ENCODE measurements around the gene IL17RD. TPM values are rescaled to one million over a fixed set of nuclear protein-coding genes. Genes with fewer than 3 reads are reported as not detected.

IL17RD gene
- total and polyA plus RNA-seq, 5 donors = 0.59 to 2.8 (median 2.1) TPM

- H3K4me3 ChIP-seq (ENCODE audit: low read length) = peak overlapping the region; percentile 61
- ATAC-seq = peak in 1 of 2 donors; percentile 27
- H3K27ac ChIP-seq (ENCODE audit: low read length) = no peak overlapping the region
- H3K4me1 ChIP-seq (ENCODE audit: control insufficient read depth, insufficient read depth, low read length) = no peaks in the 10 kb centered on the region
- no peaks in the 10 kb centered on the region for H3K27me3 ChIP-seq (ENCODE audit: control insufficient read depth, insufficient read depth)
- intact Hi-C loops (cut with DNase I) = loop anchor here in 3 of 4 donors (5.0 to 10.0 kb wide), 3 partner anchors 72 to 85 kb away; no protein-coding TSS in a partner anchor
- DNase-seq = peak in 1 of 3 donors; percentile 23
- H3K9me3 ChIP-seq (ENCODE audit: control insufficient read depth, low read length) = no peaks in the 10 kb centered on the region
- 9% methylated on average over 25 of the region's 25 CpGs for WGBS
Measured at GRCh38 chr3:57079474-57079831, 85.7 kb downstream of the IL17RD start.

GRCh38 chr3:57078635-57079473 lies 86.3 kb downstream of the IL17RD start:
- Histone ChIP-seq H3K9me3 (ENCODE audit: control insufficient read depth, low read length) (no peaks in the 10 kb centered on the region), H3K27ac (ENCODE audit: low read length) (no peak overlapping the region), H3K4me1 (ENCODE audit: control insufficient read depth, insufficient read depth, low read length) (no peaks in the 10 kb centered on the region), H3K27me3 (ENCODE audit: control insufficient read depth, insufficient read depth) (no peaks in the 10 kb centered on the region), H3K4me3 (ENCODE audit: low read length) (peak overlapping the region; percentile 61)
- peak; percentile 49 to 77 (median 75) for DNase-seq
- under 1% methylated on average over 91 of the region's 91 CpGs for WGBS
- intact Hi-C loops (cut with DNase I) = loop anchor here in 3 of 4 donors (5.0 to 10.0 kb wide), 3 partner anchors 72 to 84 kb away; no protein-coding TSS in a partner anchor
- ATAC-seq = peak; percentile 76 to 79

DNA sequence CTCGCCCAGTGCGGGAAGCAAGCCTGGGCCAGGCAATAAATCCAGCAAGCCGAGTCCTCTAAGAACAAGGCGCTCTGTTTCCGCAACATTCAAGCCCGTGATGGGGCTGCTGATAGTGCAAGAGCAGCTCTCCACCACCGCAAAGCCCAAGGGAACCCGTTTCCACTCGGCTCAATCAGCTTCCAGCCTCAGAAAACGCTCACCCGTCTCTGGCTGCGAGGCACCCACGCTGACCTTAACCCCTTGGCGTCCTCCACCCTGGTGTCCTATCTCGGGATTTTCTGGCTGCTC lies 86.9 kb downstream of the IL17RD start:
- DNase-seq = peak in 2 of 3 donors; percentile 61 to 77
- no peaks in the 10 kb centered on the region for H3K4me1 ChIP-seq (ENCODE audit: control insufficient read depth, insufficient read depth, low read length)
- H3K4me3 ChIP-seq (ENCODE audit: low read length) = peak overlapping the region; percentile 61
- 5% methylated on average over 15 of the region's 15 CpGs for WGBS
- peak in 1 of 2 donors; percentile 64 for ATAC-seq
- H3K9me3 ChIP-seq (ENCODE audit: control insufficient read depth, low read length) = no peaks in the 10 kb centered on the region
- no peaks in the 10 kb centered on the region for H3K27me3 ChIP-seq (ENCODE audit: control insufficient read depth, insufficient read depth)
- intact Hi-C loops (cut with DNase I) = loop anchor here in 3 of 4 donors (5.0 to 10.0 kb wide), 3 partner anchors 71 to 83 kb away; no protein-coding TSS in a partner anchor
- H3K27ac ChIP-seq (ENCODE audit: low read length) = no peak overlapping the region

DNA sequence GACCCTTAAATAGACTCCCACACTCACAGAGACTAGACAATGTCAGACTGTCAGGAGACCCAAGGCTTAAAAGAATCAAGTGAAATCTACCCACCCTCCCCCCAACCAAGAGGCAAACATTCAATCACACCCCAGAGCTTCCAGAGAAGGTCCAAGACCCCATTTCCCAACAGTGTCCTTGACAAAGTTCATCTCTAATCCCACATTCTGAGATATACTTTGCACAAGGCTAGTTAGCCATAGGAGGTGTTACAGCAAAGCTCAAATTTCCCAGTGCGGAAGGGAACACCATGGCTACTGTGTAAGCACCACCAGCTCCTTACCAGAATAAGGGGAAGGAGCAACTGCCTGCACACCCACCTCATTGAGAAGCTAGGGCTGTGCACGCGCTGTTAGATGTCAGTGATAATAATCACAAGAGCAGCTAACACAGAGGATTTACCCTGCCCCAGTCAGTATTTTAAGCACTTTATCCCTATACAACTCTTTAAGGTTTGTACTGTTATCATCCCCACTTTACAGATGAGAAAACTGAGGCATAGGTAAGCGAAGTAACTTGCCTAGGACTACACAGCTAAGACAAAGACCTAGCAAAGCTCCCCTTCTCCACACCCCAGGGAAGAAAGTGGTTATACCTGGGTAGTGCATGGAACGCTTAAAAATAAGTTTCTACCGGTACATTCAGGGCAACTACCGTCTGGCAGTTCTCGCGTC lies 87.4 kb downstream of the IL17RD start:
- Histone ChIP-seq H3K9me3 (ENCODE audit: control insufficient read depth, low read length) (no peaks in the 10 kb centered on the region), H3K4me3 (ENCODE audit: low read length) (peak overlapping the region; percentile 61), H3K4me1 (ENCODE audit: control insufficient read depth, insufficient read depth, low read length) (no peaks in the 10 kb centered on the region), H3K27ac (ENCODE audit: low read length) (no peak overlapping the region), H3K27me3 (ENCODE audit: control insufficient read depth, insufficient read depth) (no peaks in the 10 kb centered on the region)
- ATAC-seq = no peak
- DNase-seq = no peak
- WGBS = 50% methylated on average over 9 of the region's 9 CpGs
- intact Hi-C loops (cut with DNase I) = loop anchor here in 3 of 4 donors (5.0 to 10.0 kb wide), 3 partner anchors 70 to 83 kb away; no protein-coding TSS in a partner anchor

DNA sequence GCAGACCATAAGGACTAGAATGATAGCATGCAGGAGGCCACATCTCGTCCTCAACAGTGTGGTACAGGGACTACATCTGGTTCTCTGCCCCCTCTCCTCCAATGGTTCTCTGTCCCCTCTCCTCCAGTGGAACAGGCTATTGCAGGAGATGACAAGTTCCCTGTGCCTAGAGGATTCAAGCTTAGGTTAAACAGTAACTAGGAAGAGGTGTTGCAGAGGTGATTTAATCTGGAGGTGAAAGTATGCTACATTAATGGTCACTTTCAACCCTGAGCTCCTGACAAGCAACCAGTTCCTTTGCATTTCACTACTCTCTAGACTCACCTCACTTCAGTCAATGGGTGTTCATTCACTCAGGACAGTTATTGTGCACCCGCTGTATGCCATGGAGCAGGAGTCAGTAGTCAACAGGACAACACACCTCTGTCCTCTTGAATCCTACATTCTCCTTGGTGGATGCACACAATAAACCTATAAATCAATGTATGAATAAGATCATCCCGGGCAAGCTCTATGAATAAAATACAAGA lies 88.7 kb downstream of the IL17RD start:
- H3K4me1 ChIP-seq (ENCODE audit: control insufficient read depth, insufficient read depth, low read length) = no peaks in the 10 kb centered on the region
- no peak overlapping the region for H3K27ac ChIP-seq (ENCODE audit: low read length)
- ATAC-seq (no peak), DNase-seq (no peak)
- no peaks in the 10 kb centered on the region for H3K27me3 ChIP-seq (ENCODE audit: control insufficient read depth, insufficient read depth)
- H3K4me3 ChIP-seq (ENCODE audit: low read length) = no peak overlapping the region
- 97% methylated on average over 3 of the region's 3 CpGs for WGBS
- intact Hi-C loops (cut with DNase I) = loop anchor here in 3 of 4 donors (5.0 to 10.0 kb wide), 3 partner anchors 69 to 82 kb away; no protein-coding TSS in a partner anchor
- H3K9me3 ChIP-seq (ENCODE audit: control insufficient read depth, low read length) = no peaks in the 10 kb centered on the region

DNA sequence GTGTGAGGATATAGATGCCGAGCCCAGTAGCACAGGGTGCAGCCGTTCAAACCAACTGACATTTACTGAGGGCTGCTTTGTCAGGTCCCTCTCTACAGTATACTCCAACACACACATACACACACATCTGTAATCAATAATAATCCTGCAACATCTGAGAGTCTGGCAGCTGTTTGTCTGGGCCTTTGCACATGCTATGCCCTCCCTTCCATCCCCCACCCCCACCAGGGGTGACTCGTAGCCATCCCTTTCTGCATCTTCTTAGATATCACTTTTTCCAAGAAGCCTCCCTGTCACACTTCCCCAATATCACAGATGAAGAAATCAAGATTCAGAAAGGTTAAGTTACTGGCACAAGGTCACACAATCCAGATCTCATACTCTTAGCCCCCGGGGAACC lies 91.0 kb downstream of the IL17RD start:
- 92% methylated on average over 4 of the region's 4 CpGs for WGBS

GRCh38 chr3:57073628-57074027 lies 91.5 kb downstream of the IL17RD start:
- intact Hi-C loops (cut with DNase I) = loop anchor here in 1 of 4 donors (10.0 kb wide), 1 partner anchor 79 kb away; no protein-coding TSS in a partner anchor
- 86% methylated on average over 3 of the region's 3 CpGs for WGBS
- DNase-seq (peak in 1 of 3 donors; percentile 44), ATAC-seq (no peak)
- no peak overlapping the region for H3K27ac ChIP-seq (ENCODE audit: low read length)
- no peaks in the 10 kb centered on the region for H3K27me3 ChIP-seq (ENCODE audit: control insufficient read depth, insufficient read depth)
- H3K4me1 ChIP-seq (ENCODE audit: control insufficient read depth, insufficient read depth, low read length) = no peaks in the 10 kb centered on the region
- H3K9me3 ChIP-seq (ENCODE audit: control insufficient read depth, low read length) = no peaks in the 10 kb centered on the region
- no peak overlapping the region for H3K4me3 ChIP-seq (ENCODE audit: low read length)

More for the DNA sequence above, 91.0 kb downstream of the IL17RD start:
- intact Hi-C loops (cut with DNase I) = loop anchor here in 1 of 4 donors (10.0 kb wide), 1 partner anchor 79 kb away; no protein-coding TSS in a partner anchor
- Histone ChIP-seq H3K4me3 (ENCODE audit: low read length) (no peak overlapping the region), H3K9me3 (ENCODE audit: control insufficient read depth, low read length) (no peaks in the 10 kb centered on the region), H3K4me1 (ENCODE audit: control insufficient read depth, insufficient read depth, low read length) (no peaks in the 10 kb centered on the region), H3K27ac (ENCODE audit: low read length) (no peak overlapping the region), H3K27me3 (ENCODE audit: control insufficient read depth, insufficient read depth) (no peaks in the 10 kb centered on the region)
- ATAC-seq (no peak), DNase-seq (no peak)

- H3K9me3 ChIP-seq (ENCODE audit: control insufficient read depth, low read length) = no peaks in the 10 kb centered on the region
- DNase-seq (no peak), ATAC-seq (no peak)
- no peak overlapping the region for H3K4me3 ChIP-seq (ENCODE audit: low read length)
- no peaks in the 10 kb centered on the region for H3K4me1 ChIP-seq (ENCODE audit: control insufficient read depth, insufficient read depth, low read length)
- intact Hi-C loops (cut with DNase I) = loop anchor here in 1 of 4 donors (5.0 kb wide), 1 partner anchor 62 kb away; no protein-coding TSS in a partner anchor
- no peaks in the 10 kb centered on the region for H3K27me3 ChIP-seq (ENCODE audit: control insufficient read depth, insufficient read depth)
- no peak overlapping the region for H3K27ac ChIP-seq (ENCODE audit: low read length)
- 58% methylated on average over 6 of the region's 6 CpGs for WGBS
Measured at GRCh38 chr3:57069503-57069902, 95.7 kb downstream of the IL17RD start.

DNA sequence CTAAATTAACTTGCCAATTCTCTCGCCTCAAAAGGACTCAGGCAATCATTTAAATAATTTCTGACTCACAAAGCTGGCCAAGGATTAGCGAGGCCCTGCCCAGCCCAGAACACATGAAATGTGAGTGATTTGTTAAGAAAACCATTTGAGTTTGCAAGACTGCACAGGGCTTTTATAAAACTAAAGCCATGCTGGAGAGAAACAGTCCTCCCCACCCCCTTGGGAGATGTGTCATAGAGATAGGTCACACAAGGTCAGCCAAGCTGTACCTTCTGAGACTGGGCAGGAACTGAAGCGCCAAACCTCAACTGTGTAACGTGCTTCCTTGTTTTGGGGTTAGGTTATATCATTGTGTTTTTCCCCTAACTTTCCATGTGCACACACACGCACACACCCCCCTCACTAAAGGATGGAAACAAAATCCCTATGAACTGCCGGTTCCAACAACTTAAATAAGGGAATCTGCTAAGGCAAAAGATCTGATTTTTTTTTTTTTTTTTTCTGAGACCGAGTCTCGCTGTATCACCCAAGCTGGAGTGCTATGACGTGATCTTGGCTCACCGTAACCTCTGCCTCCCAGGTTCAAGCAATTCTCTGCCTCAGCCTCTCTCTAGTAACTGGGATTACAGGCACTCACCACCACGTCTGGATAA lies 96.6 kb downstream of the IL17RD start:
- peak; percentile 56 to 83 (median 60) for DNase-seq
- WGBS = 33% methylated on average over 11 of the region's 11 CpGs
- Histone ChIP-seq H3K27ac (ENCODE audit: low read length) (peak overlapping the region; percentile 63), H3K4me1 (ENCODE audit: control insufficient read depth, insufficient read depth, low read length) (no peaks in the 10 kb centered on the region), H3K4me3 (ENCODE audit: low read length) (no peak overlapping the region), H3K9me3 (ENCODE audit: control insufficient read depth, low read length) (no peaks in the 10 kb centered on the region), H3K27me3 (ENCODE audit: control insufficient read depth, insufficient read depth) (no peaks in the 10 kb centered on the region)
- ATAC-seq = peak; percentile 89 to 92
- intact Hi-C loops (cut with DNase I) = loop anchor here in 1 of 4 donors (5.0 kb wide), 1 partner anchor 61 kb away; no protein-coding TSS in a partner anchor

- DNase-seq = no peak
- peaks cover 2% of the 10 kb centered on the region for H3K4me1 ChIP-seq (ENCODE audit: control insufficient read depth, insufficient read depth, low read length)
- H3K4me3 ChIP-seq (ENCODE audit: low read length) = no peak overlapping the region
- 99% methylated on average over 6 of the region's 6 CpGs for WGBS
- no peaks in the 10 kb centered on the region for H3K27me3 ChIP-seq (ENCODE audit: control insufficient read depth, insufficient read depth)
- ATAC-seq = no peak
- no peaks in the 10 kb centered on the region for H3K9me3 ChIP-seq (ENCODE audit: control insufficient read depth, low read length)
- intact Hi-C loops (cut with DNase I) = loop anchor here in 1 of 4 donors (5.0 kb wide), 1 partner anchor 59 kb away; no protein-coding TSS in a partner anchor
- H3K27ac ChIP-seq (ENCODE audit: low read length) = no peak overlapping the region
Measured at GRCh38 chr3:57066471-57066870, 98.7 kb downstream of the IL17RD start.

All from right cardiac atrium (tissue), 5 donors.